PC-9 (cell line): ENCODE data around the gene USP50. TPM values are rescaled to one million over a fixed set of nuclear protein-coding genes. Genes with fewer than 3 reads are reported as not detected.

Experiments used
- BruUV-seq: library from RNA; stranded (reverse); fragments of 400-500 nt; replicated peaks from 2 replicates; lab custom pipeline; 2021; lab: Mats Ljungman, UMichigan
- CTCF ChIA-PET: fragments of 300-600 bp; sonication (Branson Sonifier 250); formaldehyde crosslinking; loops from one replicate; lab custom pipeline; 2022; ENCODE audit warnings: antibody characterized with exemption; lab: Charles Lee
- POLR2A ChIA-PET: fragments of 300-600 bp; sonication (Branson Sonifier 250); formaldehyde crosslinking; loops from one replicate; lab custom pipeline; 2022; ENCODE audit warnings: antibody characterized with exemption; ENCODE audit not compliant: unreplicated experiment; lab: Charles Lee
- DNase-seq, 2 experiments: peaks; one replicate each; pipeline versions ENCODE4 v3.0.0 to v3.0.0-alpha.2; 2015 to 2022; ENCODE audit warnings: mixed read lengths in 1 of 2
- H2AFZ ChIP-seq: fragments of 200-600 bp; sonication (generic); 2 replicates; pipeline ENCODE4 v1.8.1; 2017; ENCODE audit warnings: antibody characterized with exemption
- H3F3A ChIP-seq: fragments of 200-600 bp; sonication (generic); 2 replicates; pipeline ENCODE4 v1.8.1; 2017; ENCODE audit warnings: antibody characterized with exemption, mild to moderate bottlenecking, low read depth; ENCODE audit not compliant: insufficient read depth
- H3K27ac ChIP-seq: fragments of 200-600 bp; sonication (generic); 2 replicates; pipeline ENCODE4 v1.6.1; 2016; ENCODE audit warnings: mixed run types
- H3K27me3 ChIP-seq: fragments of 200-600 bp; sonication (generic); 2 replicates; pipeline ENCODE4 v1.6.1; 2016; ENCODE audit warnings: low read depth, mixed run types; ENCODE audit not compliant: insufficient read depth
- H3K36me3 ChIP-seq: fragments of 200-600 bp; sonication (generic); 2 replicates; pipeline ENCODE4 v1.6.1; 2016; ENCODE audit warnings: low read depth, mixed run types
- H3K4me1 ChIP-seq: fragments of 200-600 bp; sonication (generic); replicated peaks from 2 replicates; pipeline ENCODE4 v1.6.1; 2016; ENCODE audit warnings: mixed run types; ENCODE audit not compliant: insufficient read depth
- H3K4me2 ChIP-seq: fragments of 200-600 bp; sonication (generic); 2 replicates; pipeline ENCODE4 v1.6.1; 2017; ENCODE audit warnings: mixed run types
- H3K4me3 ChIP-seq: fragments of 200-600 bp; sonication (generic); 2 replicates; pipeline ENCODE4 v1.6.1; 2016; ENCODE audit warnings: mixed run types
- H3K79me2 ChIP-seq: fragments of 200-600 bp; sonication (generic); 2 replicates; pipeline ENCODE4 v1.6.1; 2017; ENCODE audit warnings: low read depth, mixed run types
- H3K9me2 ChIP-seq: fragments of 200-600 bp; sonication (generic); 2 replicates; pipeline ENCODE4 v1.8.1; 2017; ENCODE audit warnings: mild to moderate bottlenecking; ENCODE audit not compliant: insufficient read depth
- H3K9me3 ChIP-seq: fragments of 200-600 bp; sonication (generic); 2 replicates; pipeline ENCODE4 v1.8.1; 2016; ENCODE audit warnings: low read depth; ENCODE audit not compliant: insufficient read depth
- H4K20me1 ChIP-seq: fragments of 200-600 bp; sonication (generic); 2 replicates; pipeline ENCODE4 v1.8.1; 2017; ENCODE audit not compliant: insufficient read depth
- EZH2 ChIP-seq: fragments of 200-600 bp; sonication (generic); IDR thresholded peaks from 2 replicates; pipeline ENCODE4 v1.8.0; 2017; ENCODE audit warnings: antibody characterized with exemption, low read depth
- intact Hi-C: fragments of 100-400 bp; cut with micrococcal nuclease; formaldehyde crosslinking; loops from one replicate; pipeline ENCODE4 v1.10.0; 2022; ENCODE audit not compliant: unreplicated experiment
- total RNA-seq: library from RNA; stranded (reverse); gene quantifications from 2 replicates; pipeline ENCODE4 v1.2.3, GENCODE V29; 2021
- TF ChIP-seq, protein P1 (sequence below): fragments of 200-600 bp; sonication (generic); conservative IDR thresholded peaks from 2 replicates; pipeline ENCODE4 v1.6.1; 2017; ENCODE audit warnings: mixed run types, antibody characterized with exemption, mild to moderate bottlenecking, moderate library complexity

The USP50 gene
- total RNA-seq, 1 experiment from 2014 or later: not detected

DNA sequence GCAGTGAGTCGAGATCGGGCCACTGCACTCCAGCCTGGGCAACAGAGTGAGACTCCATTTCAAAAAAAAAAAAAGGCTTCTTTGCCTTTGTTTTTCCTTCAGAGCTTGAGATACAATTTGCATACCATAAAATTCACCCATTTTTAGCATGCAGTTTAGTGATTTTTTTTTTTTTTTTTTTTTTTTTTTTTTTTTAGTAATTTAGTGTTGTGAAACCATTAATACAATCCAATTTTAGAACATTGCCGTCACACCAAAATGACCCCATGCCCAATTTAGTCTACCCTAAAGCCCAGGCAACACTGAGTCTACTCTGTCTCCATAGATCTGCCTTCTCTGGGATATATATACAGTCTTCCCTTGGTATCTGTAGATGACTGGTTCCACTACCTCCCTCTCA, 61.1 kb downstream of the USP50 start:
- DNase-seq: no peak
- intact Hi-C loops: no loop called here
- Histone ChIP-seq H3K9me3 (no peaks in the 10 kb centered on the region), H3K4me2 (no peak overlapping the region), H3K9me2 (no peaks in the 10 kb centered on the region), H3K79me2 (no peaks in the 10 kb centered on the region), H3K27me3 (no peaks in the 10 kb centered on the region), H2AFZ (no peak overlapping the region), H3F3A (no peaks in the 10 kb centered on the region), H4K20me1 (no peaks in the 10 kb centered on the region), H3K36me3 (no peaks in the 10 kb centered on the region), H3K4me3 (no peak overlapping the region), H3K4me1 (no peaks in the 10 kb centered on the region), H3K27ac (no peak overlapping the region)
- POLR2A ChIA-PET: no interaction called here
- TF ChIP-seq, protein P1, sequence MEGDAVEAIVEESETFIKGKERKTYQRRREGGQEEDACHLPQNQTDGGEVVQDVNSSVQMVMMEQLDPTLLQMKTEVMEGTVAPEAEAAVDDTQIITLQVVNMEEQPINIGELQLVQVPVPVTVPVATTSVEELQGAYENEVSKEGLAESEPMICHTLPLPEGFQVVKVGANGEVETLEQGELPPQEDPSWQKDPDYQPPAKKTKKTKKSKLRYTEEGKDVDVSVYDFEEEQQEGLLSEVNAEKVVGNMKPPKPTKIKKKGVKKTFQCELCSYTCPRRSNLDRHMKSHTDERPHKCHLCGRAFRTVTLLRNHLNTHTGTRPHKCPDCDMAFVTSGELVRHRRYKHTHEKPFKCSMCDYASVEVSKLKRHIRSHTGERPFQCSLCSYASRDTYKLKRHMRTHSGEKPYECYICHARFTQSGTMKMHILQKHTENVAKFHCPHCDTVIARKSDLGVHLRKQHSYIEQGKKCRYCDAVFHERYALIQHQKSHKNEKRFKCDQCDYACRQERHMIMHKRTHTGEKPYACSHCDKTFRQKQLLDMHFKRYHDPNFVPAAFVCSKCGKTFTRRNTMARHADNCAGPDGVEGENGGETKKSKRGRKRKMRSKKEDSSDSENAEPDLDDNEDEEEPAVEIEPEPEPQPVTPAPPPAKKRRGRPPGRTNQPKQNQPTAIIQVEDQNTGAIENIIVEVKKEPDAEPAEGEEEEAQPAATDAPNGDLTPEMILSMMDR: no peak
- no peak for TF ChIP-seq EZH2
- no TSS peak for BruUV-seq
- CTCF ChIA-PET: no interaction called here

DNA sequence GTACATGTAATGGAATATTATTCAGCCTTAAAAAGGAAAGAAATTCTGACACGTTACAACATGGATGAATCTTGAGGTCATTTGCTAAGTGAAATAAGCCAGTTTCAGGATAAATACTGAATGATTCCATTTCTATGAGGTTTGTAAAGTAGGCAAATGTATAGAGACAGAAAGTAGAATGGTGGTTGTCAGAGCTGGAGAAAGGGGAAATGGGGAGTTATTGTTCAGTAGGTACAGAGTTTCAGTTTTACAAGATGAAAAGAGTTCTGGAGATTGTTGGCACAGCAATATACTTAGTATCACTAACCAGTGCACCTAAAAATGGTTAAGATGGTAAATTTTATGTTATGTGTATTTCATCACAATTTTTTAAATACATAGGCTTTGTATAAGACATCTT, 61.7 kb downstream of the USP50 start:
- no peaks in the 10 kb centered on the region for H3F3A ChIP-seq
- H3K4me3 ChIP-seq: no peak overlapping the region
- H3K9me3 ChIP-seq: no peaks in the 10 kb centered on the region
- no peaks in the 10 kb centered on the region for H3K27me3 ChIP-seq
- POLR2A ChIA-PET: no interaction called here
- intact Hi-C loops: no loop called here
- TF ChIP-seq, protein P1: no peak
- no peak for TF ChIP-seq EZH2
- CTCF ChIA-PET: no interaction called here
- H3K4me1 ChIP-seq: no peaks in the 10 kb centered on the region
- no peak overlapping the region for H3K27ac ChIP-seq
- no peak overlapping the region for H3K4me2 ChIP-seq
- no peaks in the 10 kb centered on the region for H3K9me2 ChIP-seq
- no peak for DNase-seq
- H3K36me3 ChIP-seq: 0 out of 2 replicates have a peak, but pooled peaks cover 1% of the 10 kb centered on the region
- H2AFZ ChIP-seq: no peak overlapping the region
- no peaks in the 10 kb centered on the region for H4K20me1 ChIP-seq
- no peaks in the 10 kb centered on the region for H3K79me2 ChIP-seq
- no TSS peak for BruUV-seq

DNA sequence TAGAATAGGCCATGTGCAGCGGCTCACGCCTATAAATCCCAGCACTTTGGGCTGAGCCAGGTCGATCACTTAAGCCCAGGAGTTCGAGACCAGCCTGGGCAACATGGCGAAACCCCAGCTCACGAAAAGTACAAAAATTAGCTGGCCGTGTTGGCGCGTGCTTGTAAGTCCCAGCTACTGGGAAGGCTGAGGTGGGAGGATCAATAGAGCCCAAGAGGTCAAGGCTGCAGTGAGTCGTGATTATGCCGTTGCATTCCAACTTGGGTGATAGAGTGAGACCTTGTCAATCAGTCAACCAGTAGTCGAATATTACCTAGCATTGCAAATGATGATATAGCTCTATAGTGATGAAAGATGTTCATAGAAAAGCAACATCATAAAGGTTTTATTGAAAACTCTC, 70.3 kb downstream of the USP50 start:
- ChIA-PET POLR2A (no interaction called here), CTCF (no interaction called here)
- H3K4me3 ChIP-seq: no peak overlapping the region
- no peak overlapping the region for H3K4me2 ChIP-seq
- H3K9me2 ChIP-seq: no peaks in the 10 kb centered on the region
- H4K20me1 ChIP-seq: no peaks in the 10 kb centered on the region
- no peaks in the 10 kb centered on the region for H3K27me3 ChIP-seq
- TF ChIP-seq, protein P1: no peak
- TF ChIP-seq EZH2: no peak
- no peak for DNase-seq
- no peak overlapping the region for H2AFZ ChIP-seq
- H3K36me3 ChIP-seq: 0 out of 2 replicates have a peak, but pooled peaks cover 3% of the 10 kb centered on the region
- H3K9me3 ChIP-seq: no peaks in the 10 kb centered on the region
- no TSS peak for BruUV-seq
- no peaks in the 10 kb centered on the region for H3K79me2 ChIP-seq
- no peaks in the 10 kb centered on the region for H3K4me1 ChIP-seq
- H3K27ac ChIP-seq: no peak overlapping the region
- H3F3A ChIP-seq: no peaks in the 10 kb centered on the region
- intact Hi-C loops: no loop called here
